ENCODE measurements around the gene FBXO31.

FBXO31 gene

DNA sequence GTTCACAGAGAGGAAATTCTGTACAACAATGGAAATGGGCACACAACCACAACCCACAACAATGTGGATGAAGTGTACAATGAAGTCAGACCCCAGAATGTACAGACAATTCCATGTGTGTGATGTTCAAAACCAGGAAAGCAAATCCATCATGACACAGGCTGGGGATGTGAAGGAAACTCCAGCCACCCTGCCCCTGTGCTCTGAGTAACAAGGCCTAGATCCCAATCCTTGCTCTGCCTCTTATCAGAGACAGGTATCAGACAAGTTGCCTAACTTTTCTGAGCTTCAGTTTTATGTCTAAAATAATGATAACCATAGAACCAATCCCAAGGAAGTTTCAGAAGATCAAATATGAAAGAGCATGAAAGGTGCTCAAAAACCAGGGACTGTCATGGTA lies 64.6 kb downstream of the FBXO31 start:
- Mint-ChIP-seq H3K9me3 (no peaks in the 10 kb centered on the region), H3K4me1 (ENCODE audit: low read depth) (peaks cover 20% of the 10 kb centered on the region), H3K27ac (peak overlapping the region; percentile 99), H3K36me3 (ENCODE audit: low read depth) (peaks cover 27% of the 10 kb centered on the region), H3K4me3 (peak overlapping the region; percentile 95), H3K27me3 (no peaks in the 10 kb centered on the region)
- DNase-seq: no peak

DNA sequence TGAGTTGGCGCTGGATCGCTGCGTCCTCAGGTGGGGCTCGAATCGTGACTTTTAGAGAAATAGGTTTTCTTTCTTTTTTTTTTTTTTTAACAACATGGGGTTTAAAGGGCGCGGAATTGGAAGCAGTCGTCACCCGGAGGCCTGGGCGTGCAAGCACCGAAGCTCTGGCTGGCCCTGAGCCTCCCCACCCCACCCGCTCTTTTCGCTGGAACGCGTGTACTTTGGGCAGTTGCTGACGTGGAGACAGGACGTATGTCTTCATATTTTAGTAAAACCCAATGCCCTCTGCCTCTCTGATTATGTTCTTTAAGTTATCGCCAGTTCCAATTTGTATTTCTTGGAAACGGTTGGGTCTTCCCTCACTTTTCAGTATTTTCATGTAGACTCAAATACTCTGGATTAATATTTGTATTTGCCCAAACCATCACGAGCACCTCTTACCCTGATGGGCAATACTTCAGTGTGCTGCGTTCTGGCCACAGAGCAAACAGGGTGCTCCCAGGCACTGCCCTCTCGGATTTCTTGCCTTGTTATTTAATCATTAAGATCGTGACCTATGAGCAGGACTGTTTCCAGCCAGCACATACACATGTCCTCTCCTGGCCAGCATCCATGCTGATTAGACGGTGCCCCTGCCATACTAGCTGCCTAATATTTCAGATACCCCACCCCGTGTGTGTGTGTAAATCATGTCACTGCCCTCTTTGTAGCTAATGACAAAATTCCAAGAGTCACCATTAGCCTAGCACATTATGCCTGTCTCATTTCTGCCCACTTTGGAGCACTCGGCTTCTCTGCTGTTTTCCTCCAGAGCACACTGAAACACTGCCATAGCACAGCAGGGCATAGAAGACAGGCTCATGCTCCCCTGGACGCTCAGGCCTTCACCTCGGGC lies 65.6 kb downstream of the FBXO31 start:
- Mint-ChIP-seq H3K27ac (peak overlapping the region; percentile 99), H3K4me1 (ENCODE audit: low read depth) (peaks cover 20% of the 10 kb centered on the region)
- DNase-seq: no peak

DNA sequence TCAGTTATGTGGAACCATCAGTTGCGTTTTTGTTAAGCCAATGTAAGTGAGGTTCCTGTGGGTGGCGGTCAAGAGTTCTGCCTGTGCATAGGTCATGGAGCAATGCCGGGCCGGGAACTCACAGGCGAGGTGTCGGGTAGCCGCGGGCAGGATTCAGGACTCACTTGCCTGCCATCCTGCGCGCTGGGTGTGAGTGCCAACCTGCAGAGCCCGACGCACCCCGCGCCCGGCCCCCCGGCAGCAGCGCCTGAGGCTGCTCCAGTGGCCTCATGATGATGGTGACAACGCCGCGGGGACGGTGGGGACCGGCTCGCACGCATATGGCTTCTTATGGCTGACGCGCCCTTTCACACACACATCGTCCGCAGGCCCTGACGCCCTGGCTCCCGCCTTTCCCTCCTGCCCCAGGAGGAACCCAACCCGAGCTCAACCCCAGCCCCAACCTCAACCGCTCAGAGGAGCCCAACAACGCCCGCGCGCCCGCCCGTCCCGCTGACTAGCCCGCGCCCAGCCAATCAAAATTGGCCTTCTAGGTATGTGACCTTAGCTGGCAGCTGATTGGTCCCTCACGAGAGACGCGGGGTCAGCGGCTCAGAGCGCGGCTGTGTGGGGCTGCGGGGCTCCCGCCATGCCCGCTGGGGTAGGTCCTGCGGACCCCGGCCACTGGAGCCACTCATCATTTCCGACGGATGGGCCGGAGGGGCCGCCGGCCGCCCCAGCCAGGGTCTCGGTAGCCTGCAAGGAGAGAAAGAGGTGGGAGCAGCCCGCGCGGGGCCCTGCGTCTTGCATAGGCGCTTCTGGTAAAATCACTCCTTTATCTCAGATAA lies 66.4 kb downstream of the FBXO31 start, which contains the start of gene C16orf95:
Gene C16orf95, minus strand, starts transcription at position 470 of the 827 bp plus-strand sequence. Its CDS starts 150 bp downstream, at position 320.
- DNase-seq: peak; percentile 99
- Mint-ChIP-seq H3K9me3 (no peaks in the 10 kb centered on the region), H3K36me3 (ENCODE audit: low read depth) (peaks cover 25% of the 10 kb centered on the region), H3K4me1 (ENCODE audit: low read depth) (peaks cover 20% of the 10 kb centered on the region), H3K4me3 (peak within 1 kb of the TSS; percentile 95), H3K27ac (peak within 1 kb of the TSS; percentile 99), H3K27me3 (no peaks in the 10 kb centered on the region)

More for the DNA sequence above, 65.6 kb downstream of the FBXO31 start:
- Mint-ChIP-seq H3K36me3 (ENCODE audit: low read depth) (peaks cover 27% of the 10 kb centered on the region), H3K9me3 (no peaks in the 10 kb centered on the region), H3K4me3 (peak overlapping the region; percentile 95), H3K27me3 (no peaks in the 10 kb centered on the region)

DNA sequence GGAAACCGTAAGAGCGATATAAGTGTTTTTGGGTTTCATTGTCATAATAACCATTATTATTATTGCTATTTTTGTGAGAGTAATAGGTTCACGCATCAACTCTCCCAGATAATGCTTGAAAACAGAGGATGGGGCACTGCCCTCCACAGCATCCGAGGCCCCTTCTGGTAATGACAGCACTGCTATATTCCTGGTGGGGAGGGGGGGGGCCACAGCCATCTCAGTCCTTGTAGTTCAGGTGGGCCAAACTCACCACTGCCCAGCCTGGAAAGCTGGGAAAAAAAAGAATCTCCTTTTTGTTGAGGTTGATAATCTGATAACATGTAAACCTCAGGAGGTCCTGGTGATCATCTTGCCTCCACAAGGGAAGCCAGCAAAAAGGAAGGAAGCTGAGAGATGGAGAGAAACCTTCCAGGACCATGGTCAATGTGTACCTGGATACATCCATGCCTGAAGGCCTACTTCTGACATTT lies 67.1 kb downstream of the FBXO31 start:
- Mint-ChIP-seq H3K4me3 (peak overlapping the region; percentile 95), H3K27me3 (no peaks in the 10 kb centered on the region), H3K27ac (peak overlapping the region; percentile 99), H3K36me3 (ENCODE audit: low read depth) (peaks cover 25% of the 10 kb centered on the region), H3K4me1 (ENCODE audit: low read depth) (peaks cover 20% of the 10 kb centered on the region), H3K9me3 (no peaks in the 10 kb centered on the region)
- no peak for DNase-seq

DNA sequence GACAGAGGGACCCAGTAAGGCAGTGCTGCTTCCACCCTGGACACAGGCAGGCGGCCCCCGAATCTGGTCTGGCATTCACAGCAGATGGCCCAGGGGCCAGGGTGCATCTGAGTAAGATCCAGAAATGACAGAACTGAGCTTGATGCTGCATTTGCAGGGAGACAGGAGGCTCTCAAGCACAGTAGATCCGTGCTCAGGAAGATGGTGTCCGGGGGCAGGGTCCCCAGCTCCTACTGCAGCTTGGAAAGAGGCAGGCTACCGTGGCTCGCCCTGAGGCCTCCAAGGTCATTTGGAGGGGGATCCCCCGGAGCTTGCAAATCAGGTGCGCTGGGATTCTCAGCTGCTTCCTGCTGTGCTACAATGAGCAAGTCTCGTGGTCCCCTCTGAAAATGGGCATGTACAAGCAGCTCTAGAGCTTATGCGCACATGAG lies 68.6 kb downstream of the FBXO31 start:
- H3K36me3 Mint-ChIP-seq (ENCODE audit: low read depth): peaks cover 25% of the 10 kb centered on the region

DNA sequence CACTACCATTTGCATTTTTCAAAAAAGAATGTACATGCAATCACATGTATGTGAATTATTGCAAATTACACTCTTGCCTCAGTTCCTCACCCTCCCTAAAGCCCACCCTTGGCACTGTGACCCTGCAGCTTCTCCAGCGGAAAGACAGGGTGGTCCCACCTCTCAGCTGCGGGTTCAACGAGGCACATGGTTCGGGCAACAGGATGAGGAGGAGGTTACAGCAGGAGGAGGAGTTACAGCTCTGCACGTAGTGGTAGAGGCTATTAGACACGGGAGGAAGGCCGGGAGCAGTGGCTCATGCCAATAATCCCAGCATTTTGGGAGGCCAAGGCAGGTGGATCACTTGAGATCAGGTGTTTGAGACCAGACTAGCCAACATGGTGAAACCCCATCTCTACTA lies 71.6 kb downstream of the FBXO31 start:
- no peaks in the 10 kb centered on the region for H3K27me3 Mint-ChIP-seq
- H3K36me3 Mint-ChIP-seq (ENCODE audit: low read depth): peaks cover 6% of the 10 kb centered on the region
- H3K4me3 Mint-ChIP-seq: no peak overlapping the region
- H3K27ac Mint-ChIP-seq: no peak overlapping the region
- peaks cover 4% of the 10 kb centered on the region for H3K9me3 Mint-ChIP-seq
- H3K4me1 Mint-ChIP-seq (ENCODE audit: low read depth): peaks cover 14% of the 10 kb centered on the region
- no peak for DNase-seq

More for the DNA sequence above, 68.6 kb downstream of the FBXO31 start:
- DNase-seq: no peak
- Mint-ChIP-seq H3K27ac (no peak overlapping the region), H3K4me3 (no peak overlapping the region), H3K4me1 (ENCODE audit: low read depth) (peaks cover 20% of the 10 kb centered on the region), H3K9me3 (no peaks in the 10 kb centered on the region), H3K27me3 (no peaks in the 10 kb centered on the region)

DNA sequence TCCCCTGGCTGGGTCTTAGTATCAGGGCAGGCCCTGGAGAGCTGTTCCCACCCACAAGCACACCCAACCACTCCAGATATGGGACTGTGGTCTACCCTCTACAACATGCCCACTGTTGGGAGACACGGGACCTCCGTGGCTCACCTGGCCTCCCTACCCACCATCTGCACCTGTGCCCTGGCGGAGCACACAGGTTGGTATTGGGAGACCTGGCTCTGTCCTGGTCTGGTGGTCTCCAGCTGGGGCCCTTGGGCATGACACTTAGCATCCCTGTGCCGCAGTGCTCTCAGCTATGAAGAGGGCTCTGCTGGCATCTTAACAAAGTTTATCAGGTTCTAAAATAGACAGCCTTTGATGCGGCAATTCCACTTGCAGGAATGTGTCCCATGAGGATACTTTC lies 72.2 kb downstream of the FBXO31 start:
- H3K4me3 Mint-ChIP-seq: no peak overlapping the region
- no peak overlapping the region for H3K27ac Mint-ChIP-seq
- peaks cover 10% of the 10 kb centered on the region for H3K4me1 Mint-ChIP-seq (ENCODE audit: low read depth)

DNA sequence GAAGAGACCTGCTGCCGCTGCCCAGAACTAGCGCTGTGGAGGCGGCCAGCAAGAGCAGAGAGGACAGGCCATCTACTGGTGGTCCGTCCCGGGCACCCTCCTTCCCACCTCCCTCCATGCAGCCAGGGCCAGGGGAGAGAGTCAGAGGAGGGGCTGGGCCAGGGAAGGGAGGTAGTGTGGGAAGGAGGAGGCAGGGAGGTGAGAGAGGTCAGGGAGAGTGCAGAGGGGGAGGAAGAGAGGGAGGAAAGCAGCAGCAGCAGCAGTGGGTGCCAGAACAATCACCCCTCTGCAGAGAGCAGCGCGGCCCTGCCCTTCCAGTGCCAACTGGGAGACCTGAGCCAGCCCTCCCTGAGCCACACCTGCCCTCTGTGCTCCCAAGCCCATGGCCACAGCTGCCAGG lies 73.0 kb downstream of the FBXO31 start:
- no peak for DNase-seq
- no peak overlapping the region for H3K27ac Mint-ChIP-seq
- no peaks in the 10 kb centered on the region for H3K27me3 Mint-ChIP-seq
- peaks cover 5% of the 10 kb centered on the region for H3K36me3 Mint-ChIP-seq (ENCODE audit: low read depth)
- peaks cover 6% of the 10 kb centered on the region for H3K4me1 Mint-ChIP-seq (ENCODE audit: low read depth)
- peaks cover 4% of the 10 kb centered on the region for H3K9me3 Mint-ChIP-seq
- H3K4me3 Mint-ChIP-seq: no peak overlapping the region

More for the DNA sequence above, 72.2 kb downstream of the FBXO31 start:
- no peak for DNase-seq
- no peaks in the 10 kb centered on the region for H3K27me3 Mint-ChIP-seq
- H3K9me3 Mint-ChIP-seq: peaks cover 4% of the 10 kb centered on the region
- H3K36me3 Mint-ChIP-seq (ENCODE audit: low read depth): peaks cover 5% of the 10 kb centered on the region

DNA sequence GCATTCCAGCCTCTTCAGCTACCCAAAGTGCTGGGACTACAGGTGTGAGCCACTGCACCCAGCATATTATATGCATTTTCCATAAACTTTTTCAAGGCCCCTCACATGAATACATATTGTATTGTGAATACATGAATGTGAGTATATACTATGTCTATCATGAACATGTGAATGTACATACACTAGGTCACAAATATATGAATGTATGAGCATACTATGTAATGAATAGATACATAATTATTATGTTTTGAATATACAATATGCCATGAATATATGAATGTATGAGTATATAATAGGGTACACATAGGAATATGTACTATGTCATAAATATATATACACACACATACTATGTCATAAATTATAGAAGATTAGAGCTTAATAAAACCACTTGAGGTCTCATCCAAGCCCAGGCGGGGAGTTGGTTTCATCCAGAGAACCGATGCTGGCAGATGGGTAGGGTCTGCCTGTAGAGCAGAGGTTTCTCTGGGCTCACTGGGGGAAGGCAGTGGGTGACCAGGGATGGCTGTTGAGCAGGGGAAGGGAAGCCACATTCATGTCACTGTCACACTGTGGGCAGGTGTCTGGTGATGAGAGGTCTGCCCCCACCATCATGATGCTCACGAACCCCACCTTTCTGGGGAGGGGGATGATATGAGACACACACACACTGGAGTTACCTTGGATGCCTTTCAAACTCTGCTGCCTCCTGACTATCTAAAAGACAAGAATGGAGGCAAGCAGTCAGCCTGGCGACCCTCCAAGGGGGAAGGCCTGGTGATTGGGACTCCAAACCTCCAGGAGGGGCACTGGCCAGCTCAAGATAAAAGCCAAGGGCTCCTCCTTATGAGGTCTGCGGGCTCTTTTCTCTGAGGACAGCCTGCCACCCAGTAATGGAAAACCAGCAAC lies 73.7 kb downstream of the FBXO31 start:
- no peak overlapping the region for H3K4me3 Mint-ChIP-seq
- H3K36me3 Mint-ChIP-seq (ENCODE audit: low read depth): peaks cover 5% of the 10 kb centered on the region
- no peak overlapping the region for H3K27ac Mint-ChIP-seq
- peaks cover 6% of the 10 kb centered on the region for H3K4me1 Mint-ChIP-seq (ENCODE audit: low read depth)
- no peak for DNase-seq
- H3K27me3 Mint-ChIP-seq: no peaks in the 10 kb centered on the region
- peaks cover 4% of the 10 kb centered on the region for H3K9me3 Mint-ChIP-seq

DNA sequence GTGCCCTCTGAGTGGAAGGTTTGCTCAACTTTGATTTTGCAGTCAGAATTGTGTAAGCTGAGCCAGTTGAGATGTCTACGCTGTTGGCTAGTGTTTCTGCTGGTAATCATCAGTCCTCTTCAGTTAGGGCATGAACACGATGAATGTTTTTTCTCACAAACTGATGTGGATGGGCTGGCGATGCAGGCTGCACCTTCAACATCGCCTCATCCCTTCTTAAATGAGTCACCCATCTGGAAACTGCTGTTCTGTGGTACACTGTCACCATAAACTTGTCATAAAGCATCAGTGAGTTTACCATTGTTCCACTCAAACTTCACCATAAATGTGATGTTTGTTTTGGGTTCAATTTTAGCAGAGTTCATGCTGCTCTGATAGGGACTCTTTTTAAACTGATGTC lies 74.8 kb downstream of the FBXO31 start:
- peaks cover 5% of the 10 kb centered on the region for H3K36me3 Mint-ChIP-seq (ENCODE audit: low read depth)
- H3K27ac Mint-ChIP-seq: no peak overlapping the region
- H3K4me3 Mint-ChIP-seq: no peak overlapping the region
- H3K27me3 Mint-ChIP-seq: no peaks in the 10 kb centered on the region
- H3K4me1 Mint-ChIP-seq (ENCODE audit: low read depth): peaks cover 7% of the 10 kb centered on the region
- DNase-seq: no peak
- peaks cover 4% of the 10 kb centered on the region for H3K9me3 Mint-ChIP-seq

DNA sequence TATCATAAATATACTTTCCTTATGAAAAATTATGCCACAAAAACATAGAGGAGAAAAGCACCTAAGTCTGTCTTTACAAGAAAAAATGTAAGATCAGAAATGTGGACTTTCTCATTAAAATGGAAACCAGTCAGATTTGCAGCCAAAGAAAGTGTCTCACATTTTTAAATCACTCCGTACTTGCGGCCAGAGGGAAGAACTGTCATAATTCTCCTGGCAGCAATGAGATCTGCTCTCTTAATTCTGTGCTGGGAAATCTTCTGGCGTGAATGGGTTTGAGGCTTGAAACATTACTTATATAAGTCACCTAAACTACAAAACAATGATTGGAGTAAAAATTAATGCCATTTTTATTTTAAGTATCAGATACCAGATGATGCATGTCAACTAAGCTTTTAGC lies 77.1 kb downstream of the FBXO31 start:
- Mint-ChIP-seq H3K27ac (no peak overlapping the region), H3K9me3 (peaks cover 4% of the 10 kb centered on the region), H3K4me1 (ENCODE audit: low read depth) (peaks cover 16% of the 10 kb centered on the region), H3K27me3 (no peaks in the 10 kb centered on the region), H3K4me3 (no peak overlapping the region), H3K36me3 (ENCODE audit: low read depth) (peaks cover 8% of the 10 kb centered on the region)
- DNase-seq: no peak

DNA sequence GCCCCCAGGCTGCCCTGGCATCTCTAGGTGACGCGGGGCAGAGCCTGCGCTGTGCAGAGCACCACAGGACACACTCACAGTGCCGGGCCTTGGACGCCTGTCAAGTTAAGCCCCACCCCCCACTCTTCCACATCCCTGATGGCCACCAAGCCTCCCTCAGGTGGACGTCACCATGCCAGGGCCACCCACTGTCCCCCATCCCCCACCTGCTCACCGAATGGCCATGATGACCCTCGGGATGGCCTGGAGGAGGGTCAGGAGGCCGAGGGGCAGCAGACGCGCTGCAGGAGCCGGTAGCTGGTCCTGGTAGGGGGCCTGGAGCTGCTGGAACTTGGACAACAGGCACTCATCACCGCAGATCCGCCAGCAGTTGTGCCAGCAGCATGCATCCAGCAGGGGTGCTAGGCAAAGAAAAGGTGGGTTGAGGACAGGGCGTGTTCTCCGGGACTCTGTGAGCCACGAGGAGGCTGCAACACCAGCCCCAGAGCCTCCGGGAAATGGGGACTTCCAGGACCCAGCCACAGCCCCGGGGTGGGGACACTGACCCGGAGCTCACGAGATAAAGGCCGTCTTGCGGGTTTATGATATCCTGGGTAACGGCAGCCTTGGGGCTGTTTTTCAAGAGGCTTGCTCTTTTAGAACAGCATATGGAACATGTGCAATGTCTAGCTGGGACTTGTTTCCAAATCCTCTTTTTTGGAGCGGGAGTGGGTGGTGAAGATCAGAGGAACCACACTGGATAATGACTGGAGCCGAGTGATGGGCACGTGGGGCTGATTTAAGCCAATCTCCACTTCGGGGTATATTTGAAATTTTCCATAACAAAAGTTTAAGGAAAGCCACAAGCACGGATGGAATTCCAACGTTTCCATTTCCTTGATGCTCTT lies 77.8 kb downstream of the FBXO31 start:
- Mint-ChIP-seq H3K27me3 (no peaks in the 10 kb centered on the region), H3K9me3 (peaks cover 4% of the 10 kb centered on the region), H3K4me3 (no peak overlapping the region), H3K27ac (no peak overlapping the region), H3K4me1 (ENCODE audit: low read depth) (peaks cover 16% of the 10 kb centered on the region), H3K36me3 (ENCODE audit: low read depth) (peaks cover 8% of the 10 kb centered on the region)
- DNase-seq: no peak

DNA sequence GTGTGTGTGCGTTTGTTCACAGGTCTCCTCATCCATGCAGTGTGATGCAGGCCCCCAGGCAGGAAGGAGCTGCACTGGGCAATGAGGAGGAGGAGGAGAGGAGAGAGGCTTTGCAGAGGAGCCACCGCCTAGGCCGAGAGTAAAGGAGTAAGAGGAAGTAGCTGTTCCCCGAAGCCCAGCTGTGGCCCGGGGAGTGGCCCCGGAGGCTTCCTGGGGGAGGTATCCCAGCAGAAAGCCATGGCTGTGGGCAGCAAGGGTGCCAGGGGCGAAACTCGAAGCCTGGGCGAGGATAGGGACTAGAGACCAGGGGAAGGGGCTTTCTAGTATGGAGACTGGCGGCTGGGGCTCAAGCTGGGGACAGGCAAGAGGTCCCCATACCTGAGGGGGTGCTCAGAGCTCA lies 78.6 kb downstream of the FBXO31 start:
- H3K9me3 Mint-ChIP-seq: peaks cover 4% of the 10 kb centered on the region
- H3K27ac Mint-ChIP-seq: no peak overlapping the region
- no peak overlapping the region for H3K4me3 Mint-ChIP-seq
- H3K4me1 Mint-ChIP-seq (ENCODE audit: low read depth): peaks cover 16% of the 10 kb centered on the region
- H3K27me3 Mint-ChIP-seq: no peaks in the 10 kb centered on the region
- DNase-seq: no peak
- H3K36me3 Mint-ChIP-seq (ENCODE audit: low read depth): peaks cover 8% of the 10 kb centered on the region
